ENCODE measurements around the gene CTBP2.

CTBP2 gene

DNA sequence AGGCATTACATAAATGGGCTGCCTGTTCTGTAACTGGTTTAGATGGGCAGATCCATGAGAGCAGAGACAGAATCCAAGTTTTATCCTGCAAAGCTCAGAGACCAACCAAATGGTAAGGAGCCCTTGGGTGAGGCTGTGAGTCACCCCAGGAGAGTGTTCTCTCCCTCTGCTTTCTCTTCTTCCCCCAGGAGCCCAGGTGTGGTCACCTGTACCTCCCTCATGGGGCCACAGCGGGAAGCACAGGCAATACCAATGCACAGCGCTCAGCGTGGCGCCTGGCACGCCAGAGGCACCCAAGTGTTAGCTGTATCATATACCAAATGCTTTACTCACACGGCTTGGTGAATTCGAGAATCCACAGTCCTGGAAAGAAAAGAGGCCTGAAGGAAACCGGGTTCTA, 39.4 kb downstream of the CTBP2 start:
- DNase-seq: no peak

DNA sequence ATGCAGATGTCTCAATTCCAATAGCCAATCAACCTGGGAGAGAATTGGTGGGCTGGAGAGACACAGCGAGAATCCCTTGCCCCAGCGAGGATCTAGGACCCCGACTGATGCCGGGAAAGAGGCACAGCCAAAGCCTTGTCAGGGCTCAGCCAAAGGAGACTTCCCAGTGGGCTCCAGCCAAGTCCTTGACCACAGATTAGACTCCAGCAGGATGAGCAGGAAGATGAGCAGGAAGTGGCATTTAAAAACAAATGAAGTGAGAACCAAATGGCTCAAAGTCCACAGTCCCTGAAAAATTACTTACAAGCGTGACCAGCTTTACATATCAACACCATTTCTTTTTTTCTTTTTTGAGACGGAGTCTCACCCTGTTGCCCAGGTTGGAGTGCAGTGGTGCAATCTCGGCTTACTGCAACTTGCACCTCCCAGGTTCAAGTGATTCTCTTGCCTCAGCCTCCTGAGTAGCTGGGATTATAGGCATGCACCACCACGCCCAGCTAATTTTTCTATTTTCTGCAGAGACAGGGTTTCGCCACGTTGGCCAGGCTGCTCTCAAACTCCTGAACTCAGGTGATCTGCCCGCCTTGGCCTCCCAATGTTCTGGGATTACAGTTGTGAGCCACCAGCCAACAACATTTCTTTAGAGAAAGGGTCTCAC, 40.2 kb downstream of the CTBP2 start:
- peak; percentile 21 for DNase-seq

DNA sequence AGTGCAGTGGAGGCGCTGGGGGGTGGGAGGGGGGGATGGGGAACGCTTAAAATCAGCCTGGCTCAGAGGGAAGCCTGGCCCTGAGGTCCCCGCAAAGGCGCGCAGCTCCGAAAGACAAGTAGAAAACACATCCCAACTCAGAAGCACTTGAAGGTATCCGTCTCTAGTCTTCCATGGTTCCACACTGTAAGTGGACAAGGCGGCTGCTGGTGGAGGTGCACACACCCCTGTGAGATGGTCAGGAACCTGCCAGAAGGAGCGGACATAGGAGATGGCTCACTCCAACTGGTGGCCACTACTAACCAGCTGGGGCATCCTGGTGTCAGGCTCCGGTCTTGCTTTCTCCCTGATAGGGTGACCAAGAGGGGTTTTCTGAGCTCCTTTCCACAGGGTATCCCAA, 41.7 kb downstream of the CTBP2 start:
- no peak for DNase-seq

DNA sequence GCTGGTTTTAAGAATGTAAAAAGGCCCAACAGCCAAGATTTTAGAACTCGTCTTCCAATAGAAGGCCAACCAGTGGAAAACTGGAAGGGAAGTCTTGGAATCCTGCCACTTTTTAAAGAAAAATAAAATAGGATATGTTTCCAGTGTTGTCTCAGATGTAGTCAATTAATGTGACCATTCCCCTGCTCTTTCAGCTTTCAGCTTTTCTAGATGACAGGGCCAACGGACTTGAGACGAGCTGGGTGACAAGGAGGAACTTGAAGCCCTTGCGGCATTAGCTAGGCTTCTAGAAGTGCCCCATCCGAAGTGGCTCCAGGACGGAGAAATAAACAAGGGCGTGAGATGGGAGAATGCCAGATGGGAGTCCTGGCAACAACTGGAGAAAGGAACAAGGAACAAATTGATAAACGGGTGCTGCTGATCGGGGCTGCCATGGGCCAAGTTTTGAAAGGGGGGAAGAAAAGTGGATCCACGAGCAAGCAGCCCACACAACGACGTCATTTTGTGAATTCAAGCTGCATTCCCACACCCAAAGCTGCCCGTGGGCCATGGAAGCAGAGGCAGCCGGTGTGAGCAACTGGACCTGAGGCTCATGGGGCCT, 42.3 kb downstream of the CTBP2 start:
- peak; percentile 53 for DNase-seq

DNA sequence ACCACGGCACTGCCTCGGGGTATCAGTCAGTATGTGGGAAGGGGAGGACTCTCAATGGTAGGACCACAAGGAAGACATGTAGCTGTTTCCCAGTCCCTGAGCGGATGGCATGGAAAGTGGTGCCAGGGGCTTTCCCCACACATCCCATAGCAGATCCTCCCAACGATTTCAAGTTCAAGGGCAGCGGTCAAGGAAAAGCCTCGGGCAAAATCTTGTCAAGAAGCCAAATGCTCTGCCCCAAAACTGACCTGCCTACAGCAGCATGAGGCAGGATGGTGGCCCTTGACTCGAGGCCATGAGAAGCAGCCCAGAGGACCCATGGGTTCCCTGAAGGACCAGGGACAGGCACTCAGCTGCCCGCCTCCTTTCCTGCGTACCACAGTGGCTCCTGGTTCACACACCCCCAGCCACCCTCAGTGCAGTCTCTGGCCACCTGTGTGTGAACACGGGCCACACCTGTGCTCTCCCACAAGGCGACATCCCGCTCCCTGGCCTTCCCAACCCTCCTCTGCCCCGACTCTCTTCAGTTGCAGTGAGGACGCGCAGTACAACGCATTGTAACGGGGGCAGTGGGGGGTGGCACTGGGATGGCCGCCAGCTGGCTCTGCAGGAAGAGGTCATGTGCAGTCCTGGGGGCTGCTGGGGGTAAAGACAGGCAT, 43.6 kb downstream of the CTBP2 start:
- DNase-seq: no peak

DNA sequence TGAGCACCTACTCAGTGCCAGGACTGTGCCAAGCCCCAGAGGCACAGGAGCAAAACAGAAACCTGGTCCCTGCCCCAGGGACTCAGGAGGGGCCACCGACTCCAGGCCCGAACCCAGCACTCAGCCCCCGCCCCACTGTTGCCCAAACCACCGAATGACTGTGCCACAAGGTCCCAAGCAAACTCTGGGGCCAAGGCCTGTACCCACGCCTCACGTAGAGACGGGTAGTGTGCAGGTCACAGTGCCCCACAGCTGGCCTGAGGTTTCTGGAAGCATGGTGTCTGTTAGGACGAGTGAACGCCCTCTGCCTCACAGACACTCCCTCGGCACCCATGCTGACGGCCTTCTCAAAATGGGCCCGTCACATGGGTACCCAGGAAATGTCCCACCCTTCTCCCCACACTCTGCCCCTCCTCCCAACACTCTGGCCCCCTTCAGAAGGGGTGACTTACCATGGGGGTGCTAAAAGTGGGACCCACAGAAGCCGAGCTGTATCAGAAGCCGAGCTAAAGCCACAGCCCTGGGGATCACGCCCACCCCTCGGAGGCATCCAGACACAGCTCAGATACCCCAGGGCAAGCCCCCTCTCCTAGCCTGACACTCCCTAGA, 44.2 kb downstream of the CTBP2 start:
- no peak for DNase-seq

DNA sequence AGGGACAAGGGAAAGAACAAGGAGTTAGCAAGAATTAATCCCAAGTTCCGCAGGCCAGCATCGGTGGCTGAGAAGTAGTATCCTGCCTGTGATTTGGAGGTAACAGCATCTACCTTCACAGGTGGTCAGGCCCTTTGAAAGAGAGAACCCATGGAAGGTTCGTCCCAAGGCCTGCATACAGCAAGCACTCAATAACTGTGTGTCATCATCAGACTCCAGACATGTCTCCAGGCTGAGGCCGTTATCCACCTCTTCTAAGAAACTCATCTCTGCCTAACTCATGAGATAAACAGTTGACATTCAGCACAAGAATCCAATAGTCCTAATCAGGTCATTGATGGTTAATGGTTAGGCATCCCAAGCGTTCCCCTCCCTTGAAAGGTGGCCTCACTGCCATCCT, 45.0 kb downstream of the CTBP2 start:
- DNase-seq: no peak

DNA sequence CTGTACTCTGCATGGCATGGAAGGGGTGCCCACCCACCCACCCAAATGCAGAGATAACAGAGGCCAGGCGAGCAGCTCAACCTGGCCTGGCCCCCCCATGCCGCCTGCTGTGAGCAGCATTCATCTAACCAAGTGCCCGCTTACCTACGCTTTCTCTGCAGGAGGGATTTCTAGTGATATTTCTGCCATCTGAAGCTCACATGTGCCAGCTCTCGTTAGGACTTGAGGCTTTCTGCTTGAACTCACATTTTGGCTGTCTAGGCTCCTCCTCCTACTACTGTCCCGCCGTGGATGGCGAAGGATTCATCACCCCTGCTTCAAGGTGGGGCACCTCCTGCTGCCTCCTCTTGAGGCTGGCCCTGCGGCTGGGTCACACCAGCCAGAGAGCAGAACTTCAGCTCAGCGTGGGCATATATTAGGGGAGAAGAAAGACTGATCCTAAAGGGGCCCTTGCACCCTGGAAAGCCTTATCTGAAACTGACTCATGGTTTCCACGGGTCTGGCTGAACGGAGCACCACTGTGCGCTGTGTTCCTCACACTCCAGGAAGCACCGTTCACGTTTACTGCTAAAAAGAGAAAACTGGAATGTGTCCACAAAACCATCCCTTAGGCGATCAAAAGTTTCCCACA, 45.5 kb downstream of the CTBP2 start:
- DNase-seq: no peak

DNA sequence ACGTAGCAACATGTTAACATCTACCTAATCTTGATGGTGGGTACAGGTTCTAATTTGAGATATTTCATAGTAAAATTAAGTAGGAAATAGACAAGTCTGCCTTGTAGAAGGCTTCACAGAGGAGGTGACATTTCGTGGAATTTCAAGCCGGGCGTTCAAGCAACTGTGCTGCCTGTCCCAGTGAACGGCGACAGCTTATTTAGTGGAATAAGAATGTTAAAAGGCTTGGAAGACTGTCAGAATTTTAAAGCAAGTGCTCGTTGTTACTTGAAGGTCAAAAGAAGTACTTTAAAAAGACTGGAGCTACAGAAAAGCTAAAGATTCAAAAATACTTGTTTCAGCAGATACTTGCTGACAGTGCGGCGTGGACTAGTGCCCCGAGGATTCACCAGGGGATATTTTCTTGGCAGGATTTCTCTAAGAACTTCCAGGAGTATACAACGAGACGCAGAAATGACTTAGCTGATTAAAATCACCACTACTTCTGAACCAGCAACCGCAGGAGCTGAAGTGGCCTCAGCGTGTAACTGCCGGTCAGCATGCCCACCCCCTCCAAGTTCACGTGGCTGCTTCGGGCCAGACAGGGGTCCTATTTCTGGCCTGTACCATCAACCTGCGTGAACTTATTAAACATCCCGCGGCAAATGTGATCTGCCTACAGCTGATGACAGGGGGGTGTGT, 46.5 kb downstream of the CTBP2 start:
- peak; percentile 51 for DNase-seq

DNA sequence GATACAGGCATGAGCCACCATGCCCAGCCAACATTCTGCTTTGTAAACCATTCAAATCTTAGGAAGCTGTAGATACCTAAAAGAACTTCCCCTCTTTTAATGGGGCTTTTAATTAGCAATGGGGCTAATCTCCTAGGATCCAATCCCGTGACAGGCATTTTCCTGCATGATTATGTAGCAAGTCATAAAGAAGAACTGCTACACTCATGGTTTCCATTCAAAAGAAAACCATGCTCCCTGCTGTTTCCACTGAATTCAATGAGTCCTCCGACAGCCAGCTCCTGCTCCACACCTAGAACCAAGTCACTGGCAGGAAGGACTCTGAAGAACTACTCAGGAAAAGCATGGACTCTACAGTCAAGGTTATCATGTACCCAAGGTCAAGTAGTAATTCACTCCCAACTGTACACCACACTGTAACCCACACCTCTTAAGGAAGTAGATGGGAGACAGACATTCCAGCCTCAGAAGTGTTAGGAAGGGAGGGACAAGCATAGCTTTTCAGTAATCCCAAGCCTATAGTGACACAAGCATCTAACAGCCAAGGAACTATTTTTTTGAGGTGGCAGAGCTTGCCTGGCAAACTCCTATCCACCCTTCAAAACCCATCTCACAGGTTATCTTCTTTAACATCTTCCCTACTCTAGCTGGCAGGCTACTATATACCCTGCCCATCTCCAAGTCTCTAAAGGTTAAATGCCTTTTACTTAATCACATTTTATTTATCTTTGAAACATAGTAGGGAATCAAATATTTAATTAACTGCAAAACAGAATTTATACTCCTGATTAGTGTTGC, 47.5 kb downstream of the CTBP2 start:
- no peak for DNase-seq

DNA sequence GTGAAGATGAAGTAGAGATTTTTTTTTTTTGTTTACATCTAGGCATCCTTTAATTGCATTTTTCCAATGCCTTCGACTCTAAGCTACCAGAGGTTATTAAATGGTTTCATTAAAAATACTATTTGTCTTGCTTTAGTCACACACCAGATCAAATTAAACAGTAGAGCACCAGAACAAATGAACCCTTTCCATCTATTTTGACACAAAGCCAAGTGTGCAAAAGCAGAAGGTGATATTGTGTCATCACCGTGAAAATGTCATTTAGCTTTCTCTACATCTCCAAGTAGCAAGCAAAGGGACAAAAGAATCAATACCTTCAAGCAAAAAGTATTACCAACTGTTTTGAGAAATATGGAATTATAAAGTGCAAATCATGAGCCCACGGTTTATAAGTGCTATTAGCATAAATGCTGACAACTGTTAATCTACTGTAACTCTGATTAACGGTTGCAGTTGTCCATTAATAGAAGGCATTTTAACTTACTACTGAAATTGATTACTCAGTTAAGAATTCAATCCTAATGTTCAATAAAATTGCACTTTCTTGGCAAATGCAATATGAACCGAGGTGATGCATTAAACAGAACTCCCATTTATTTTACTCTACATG, 49.1 kb downstream of the CTBP2 start:
- DNase-seq: no peak

DNA sequence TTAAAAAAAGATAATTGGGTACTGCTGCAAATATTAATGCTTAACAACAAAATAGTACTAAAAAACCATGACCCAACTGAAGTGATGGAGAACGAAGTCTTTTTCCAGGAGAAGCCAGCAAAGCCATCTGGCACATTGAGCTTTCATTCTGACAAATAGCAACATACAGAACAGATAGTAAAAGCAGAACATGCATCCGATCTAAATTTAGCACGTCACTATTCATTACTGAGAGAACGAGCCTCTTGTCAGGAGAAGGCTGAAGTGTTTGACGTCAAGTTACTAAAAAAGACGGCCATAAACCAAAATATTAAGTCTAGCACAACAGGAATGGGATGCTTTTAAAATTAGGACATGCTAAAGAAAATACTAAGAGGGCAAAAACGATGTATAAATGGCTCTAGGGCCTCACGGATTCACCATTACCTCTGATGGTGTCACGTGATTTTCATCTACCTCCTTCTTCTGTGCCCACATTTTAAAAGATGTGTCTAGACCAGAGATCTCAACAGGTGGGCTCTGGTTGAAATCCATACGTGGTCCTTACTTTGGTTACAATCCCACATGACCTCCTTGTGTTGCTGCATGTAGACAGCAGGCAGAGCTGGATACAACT, 52.3 kb downstream of the CTBP2 start:
- DNase-seq: no peak

DNA sequence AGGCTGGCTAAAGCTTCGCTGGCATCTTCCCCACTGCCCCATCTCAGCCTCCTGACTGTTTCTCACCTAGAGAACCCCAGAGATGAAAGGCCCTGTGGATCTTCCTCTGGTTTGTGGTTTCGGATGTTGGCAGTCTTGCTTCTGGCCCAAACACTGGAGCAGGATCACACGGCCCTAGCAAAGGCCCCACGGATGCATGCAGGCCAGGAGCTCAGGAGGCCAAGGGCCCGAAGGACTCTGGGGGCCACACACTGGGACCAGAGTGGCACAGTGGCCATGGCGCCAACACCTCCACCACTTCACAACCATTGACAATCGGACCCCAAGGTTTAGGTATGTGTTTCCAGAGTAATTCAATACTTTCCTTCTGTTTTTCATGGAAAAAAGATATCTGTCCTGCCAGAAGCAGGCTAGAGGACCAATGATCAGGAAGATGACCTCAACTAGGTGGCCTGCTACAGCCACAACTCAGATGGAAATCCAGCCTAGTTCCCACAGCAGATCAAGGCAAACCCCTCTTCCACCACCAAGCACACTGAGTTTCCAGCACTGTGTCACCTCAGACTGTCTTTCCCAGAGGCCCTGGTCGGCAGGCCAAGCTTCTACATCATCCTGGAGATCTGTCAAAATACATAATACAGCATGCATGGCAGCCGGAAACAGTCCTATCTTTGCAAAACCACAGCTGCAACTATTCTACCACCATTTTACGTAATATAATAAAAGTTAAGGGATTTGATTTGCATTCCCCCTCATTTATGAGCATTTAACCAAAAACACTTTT, 53.0 kb downstream of the CTBP2 start:
- DNase-seq: no peak

DNA sequence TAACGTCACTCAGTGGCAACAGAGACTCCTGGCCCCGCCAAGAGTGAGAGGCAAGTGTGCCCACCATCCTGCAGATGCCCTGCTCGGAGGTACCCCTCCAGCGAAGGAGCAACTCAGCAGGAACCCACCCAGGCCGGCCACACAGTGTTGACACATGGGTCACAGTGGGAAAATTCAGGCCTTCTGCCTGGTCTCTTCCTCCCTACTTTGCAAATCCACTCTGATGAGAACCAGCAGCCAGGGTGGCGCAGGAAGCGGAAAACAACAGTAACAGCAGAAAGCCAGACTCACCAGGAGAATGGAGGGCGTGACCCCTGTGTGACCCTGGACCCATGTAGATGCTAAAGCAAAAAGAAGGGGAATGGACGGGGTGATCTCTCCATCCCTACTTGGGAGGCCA, 53.8 kb downstream of the CTBP2 start:
- DNase-seq: no peak

DNA sequence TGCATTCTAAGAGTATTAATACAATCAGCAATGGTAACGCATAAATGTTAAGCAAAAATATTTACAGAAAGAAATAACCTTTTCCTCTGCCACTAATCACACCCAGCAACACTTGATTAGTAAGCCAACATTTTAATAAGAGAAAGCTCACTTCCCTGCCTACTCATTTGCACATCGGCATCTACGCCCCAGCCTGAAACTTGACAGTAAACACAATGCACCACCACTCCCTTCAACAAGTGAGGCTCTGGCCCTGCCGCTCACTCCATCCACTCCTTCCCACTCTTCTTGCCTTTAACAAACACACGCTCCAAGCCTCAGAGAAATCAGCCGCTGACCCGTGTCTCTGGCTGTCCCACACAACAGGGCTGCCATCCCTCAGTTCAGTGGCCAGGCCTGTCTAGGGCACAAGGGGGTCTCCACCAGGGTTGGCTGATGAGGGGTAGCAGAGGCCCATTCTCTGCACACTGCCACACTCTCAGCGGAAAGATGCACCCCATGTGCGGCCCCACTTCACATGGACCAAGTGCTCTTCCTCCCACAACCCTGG, 54.6 kb downstream of the CTBP2 start:
- DNase-seq: no peak

DNA sequence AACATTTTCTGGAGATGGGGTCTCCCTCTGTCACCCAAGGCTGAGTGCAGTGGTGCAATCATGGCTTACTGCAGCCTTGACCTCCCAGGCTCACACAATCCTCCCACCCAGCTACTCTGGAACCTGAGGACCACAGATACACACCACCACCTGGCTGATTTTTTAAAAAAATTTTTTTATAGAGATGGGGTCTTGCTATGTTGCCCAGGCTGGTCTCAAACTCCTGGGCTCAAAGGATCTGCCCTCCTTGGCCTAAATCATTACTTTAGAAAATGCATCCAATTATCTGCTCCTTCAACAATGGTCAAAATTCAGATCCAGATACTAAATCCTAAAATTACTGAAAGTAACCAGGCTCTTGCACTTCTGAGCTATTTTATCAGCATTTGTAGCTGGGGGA, 55.2 kb downstream of the CTBP2 start:
- no peak for DNase-seq

DNA sequence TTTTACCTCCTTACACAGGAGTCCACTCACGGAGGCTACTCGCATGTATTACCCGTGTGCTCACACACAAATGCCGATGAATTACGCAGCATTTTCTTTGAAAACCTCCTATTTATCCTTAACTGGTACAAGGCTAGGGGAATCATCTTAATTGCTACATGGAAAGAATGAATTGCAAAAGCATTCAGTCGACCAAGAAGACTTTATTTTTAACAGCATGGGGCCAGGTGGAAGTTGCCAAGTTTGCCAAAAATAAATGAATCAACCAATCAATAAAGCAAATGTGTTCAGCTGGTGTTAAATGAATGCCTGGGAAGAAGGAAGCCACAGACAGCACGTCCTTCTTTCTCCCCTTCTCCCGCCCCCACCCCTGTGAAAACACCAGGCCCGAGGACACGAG, 55.8 kb downstream of the CTBP2 start:
- DNase-seq: no peak

DNA sequence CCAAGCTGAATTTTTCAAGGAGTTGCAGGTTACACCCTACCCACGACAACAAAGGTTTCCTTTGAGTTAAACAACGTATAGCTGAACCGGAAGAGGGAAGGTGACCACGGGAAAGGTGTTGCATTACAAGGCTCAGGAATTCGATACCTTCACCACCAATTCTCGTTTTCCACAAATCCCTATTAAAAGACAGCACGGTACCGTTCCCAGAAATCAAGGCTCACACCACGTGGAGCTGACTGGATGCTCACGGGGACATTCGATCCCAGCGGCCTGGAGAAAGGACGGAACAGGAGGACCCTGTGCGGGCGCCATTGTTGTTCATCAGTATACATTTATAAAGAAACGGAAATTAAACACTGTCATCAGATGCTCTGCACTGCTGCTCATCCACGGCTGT, 56.4 kb downstream of the CTBP2 start:
- DNase-seq: no peak

DNA sequence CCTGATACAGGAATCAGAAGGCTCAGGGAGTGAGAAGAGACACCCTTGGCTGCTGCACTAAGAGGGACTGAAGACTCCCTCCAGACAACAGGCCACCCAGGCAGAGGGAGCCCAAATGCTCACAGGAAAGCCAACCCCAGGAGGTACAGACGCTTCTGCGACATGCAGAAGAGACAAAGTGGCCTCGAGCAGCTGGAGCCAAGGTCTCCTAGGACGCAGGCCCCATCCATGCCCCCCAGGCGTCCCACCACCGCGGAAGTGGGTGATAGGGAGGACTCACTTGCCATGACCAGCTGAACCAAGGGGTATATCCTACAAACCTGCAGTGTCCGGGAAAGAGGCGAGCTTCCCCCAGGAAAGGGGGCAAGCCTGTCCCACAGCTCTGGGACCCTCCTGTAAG, 56.9 kb downstream of the CTBP2 start:
- DNase-seq: no peak

DNA sequence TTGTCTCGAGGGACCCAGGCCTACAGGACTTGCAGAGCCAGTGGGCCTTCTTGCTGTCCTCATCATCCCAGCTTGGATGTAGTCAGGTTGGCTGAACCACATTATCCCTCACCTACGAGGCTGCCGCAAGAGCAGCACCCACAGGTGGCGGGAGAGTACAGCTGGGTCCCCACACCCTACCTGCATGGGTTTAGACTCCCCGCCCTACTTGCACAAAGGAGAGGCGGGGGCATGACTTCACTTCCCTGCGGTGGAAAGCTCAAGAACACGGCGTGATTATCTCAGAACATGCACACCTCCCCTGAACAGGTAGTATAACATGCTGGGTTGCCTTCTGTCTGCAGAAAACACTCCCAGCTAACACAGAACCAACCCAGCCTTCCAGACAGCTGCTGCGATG, 57.5 kb downstream of the CTBP2 start:
- DNase-seq: no peak
